GM13976 (cell line): ENCODE results near the gene AGO3.

Experiments
- DNase-seq: peaks from one replicate; pipeline ENCODE4 v3.0.0; 2012; ENCODE audit warnings: low spot score
- CTCF ChIP-seq: IDR thresholded peaks from 2 replicates; pipeline ENCODE4 v1.5.1; 2012; ENCODE audit warnings: borderline replicate concordance, mild to moderate bottlenecking; ENCODE audit not compliant: insufficient read depth; ENCODE audit errors: extremely low read depth, missing control alignments, control extremely low read depth
- in situ Hi-C: fragments of 300-500 bp; cut with MboI; formaldehyde crosslinking; loops from one replicate; pipeline ENCODE4 v1.12.0; 2022; ENCODE audit warnings: low sequenced_read_pairs, mixed read lengths, inconsistent platforms; ENCODE audit not compliant: unreplicated experiment

Gene AGO3

GRCh38 chr1:36112823-36113222, 181.9 kb downstream of the AGO3 start:
- in situ Hi-C loops = no loop called here
- TF ChIP-seq CTCF = no peak
- no peak for DNase-seq

GRCh38 chr1:36114371-36114770, 183.5 kb downstream of the AGO3 start:
- no peak for TF ChIP-seq CTCF
- no peak for DNase-seq
- in situ Hi-C loops = no loop called here

- no peak for DNase-seq
- no peak for TF ChIP-seq CTCF
- in situ Hi-C loops = no loop called here
Measured at GRCh38 chr1:36115200-36115669, 184.3 kb downstream of the AGO3 start.

- peak; percentile 28 for DNase-seq
- in situ Hi-C loops = no loop called here
Measured at GRCh38 chr1:36115931-36116330, 185.0 kb downstream of the AGO3 start.

GRCh38 chr1:36116901-36117300, 186.0 kb downstream of the AGO3 start:
- TF ChIP-seq CTCF = no peak
- no peak for DNase-seq
- in situ Hi-C loops = no loop called here

More at GRCh38 chr1:36115931-36116330, 185.0 kb downstream of the AGO3 start:
- no peak for TF ChIP-seq CTCF

- no peak for DNase-seq
- no peak for TF ChIP-seq CTCF
- in situ Hi-C loops = no loop called here
Measured at GRCh38 chr1:36118447-36119204, 187.7 kb downstream of the AGO3 start.
